ENCODE data around the gene SPECC1L.

Gene SPECC1L

GRCh38 chr22:24433001-24433827 is 162.6 kb downstream of the SPECC1L start:
- Mint-ChIP-seq H3K27ac (peak overlapping the region; percentile 97), H3K4me3 (peak overlapping the region; percentile 19), H3K9me3 (no peaks in the 10 kb centered on the region), H3K36me3 (peaks cover 4% of the 10 kb centered on the region), H3K4me1 (peaks cover 66% of the 10 kb centered on the region), H3K27me3 (no peaks in the 10 kb centered on the region)
- DNase-seq (ENCODE audit: low spot score in 2 of 2) (no peak), ATAC-seq (ENCODE audit: low read depth) (no peak)

GRCh38 chr22:24433828-24434470 is 163.3 kb downstream of the SPECC1L start:
- Mint-ChIP-seq H3K9me3 (no peaks in the 10 kb centered on the region), H3K27me3 (no peaks in the 10 kb centered on the region), H3K4me1 (peaks cover 59% of the 10 kb centered on the region), H3K36me3 (peaks cover 4% of the 10 kb centered on the region), H3K27ac (peak overlapping the region; percentile 97), H3K4me3 (peak overlapping the region; percentile 78)
- ATAC-seq (ENCODE audit: low read depth): peak; percentile 77
- peak; percentile 58 to 69 for DNase-seq (ENCODE audit: low spot score in 2 of 2)

GRCh38 chr22:24434471-24435322 is 164.1 kb downstream of the SPECC1L start:
- DNase-seq (ENCODE audit: low spot score in 2 of 2): peak; percentile 70 to 71

GRCh38 chr22:24435323-24435645 is 164.7 kb downstream of the SPECC1L start:
- Mint-ChIP-seq H3K4me3 (peak overlapping the region; percentile 78), H3K27ac (peak overlapping the region; percentile 97), H3K4me1 (peaks cover 53% of the 10 kb centered on the region), H3K9me3 (no peaks in the 10 kb centered on the region), H3K27me3 (no peaks in the 10 kb centered on the region), H3K36me3 (peaks cover 4% of the 10 kb centered on the region)
- ATAC-seq (ENCODE audit: low read depth): no peak
- no peak for DNase-seq (ENCODE audit: low spot score in 2 of 2)

More at GRCh38 chr22:24434471-24435322, 164.1 kb downstream of the SPECC1L start:
- Mint-ChIP-seq H3K4me3 (peak overlapping the region; percentile 78), H3K27me3 (no peaks in the 10 kb centered on the region), H3K4me1 (peaks cover 57% of the 10 kb centered on the region), H3K9me3 (no peaks in the 10 kb centered on the region), H3K36me3 (peaks cover 4% of the 10 kb centered on the region), H3K27ac (peak overlapping the region; percentile 97)
- peak; percentile 80 for ATAC-seq (ENCODE audit: low read depth)

GRCh38 chr22:24435861-24436371 is 165.3 kb downstream of the SPECC1L start:
- Mint-ChIP-seq H3K36me3 (peaks cover 6% of the 10 kb centered on the region), H3K4me3 (peak overlapping the region; percentile 32), H3K9me3 (no peaks in the 10 kb centered on the region), H3K27me3 (no peaks in the 10 kb centered on the region), H3K27ac (peak overlapping the region; percentile 97), H3K4me1 (peaks cover 55% of the 10 kb centered on the region)
- DNase-seq (ENCODE audit: low spot score in 2 of 2): no peak
- ATAC-seq (ENCODE audit: low read depth): no peak

- Mint-ChIP-seq H3K9me3 (no peaks in the 10 kb centered on the region), H3K4me1 (peaks cover 51% of the 10 kb centered on the region), H3K27me3 (no peaks in the 10 kb centered on the region), H3K27ac (peak overlapping the region; percentile 76), H3K36me3 (peaks cover 2% of the 10 kb centered on the region), H3K4me3 (peak overlapping the region; percentile 39)
- DNase-seq (ENCODE audit: low spot score in 2 of 2) (no peak), ATAC-seq (ENCODE audit: low read depth) (no peak)
These were observed 165.9 kb downstream of the SPECC1L start for GRCh38 chr22:24436553-24436952.

- Mint-ChIP-seq H3K27ac (peak overlapping the region; percentile 76), H3K4me1 (peaks cover 47% of the 10 kb centered on the region), H3K9me3 (no peaks in the 10 kb centered on the region), H3K36me3 (peaks cover 2% of the 10 kb centered on the region), H3K27me3 (no peaks in the 10 kb centered on the region), H3K4me3 (peak overlapping the region; percentile 39)
- ATAC-seq (ENCODE audit: low read depth) (no peak), DNase-seq (ENCODE audit: low spot score in 2 of 2) (no peak)
These were observed 166.5 kb downstream of the SPECC1L start for GRCh38 chr22:24437091-24437490.

- peak overlapping the region; percentile 76 for H3K27ac Mint-ChIP-seq
- no peaks in the 10 kb centered on the region for H3K27me3 Mint-ChIP-seq
These were observed 167.2 kb downstream of the SPECC1L start for GRCh38 chr22:24437741-24438328.

GRCh38 chr22:24440270-24440717 is 169.7 kb downstream of the SPECC1L start:
- H3K27ac Mint-ChIP-seq: no peak overlapping the region

More at GRCh38 chr22:24437741-24438328, 167.2 kb downstream of the SPECC1L start:
- Mint-ChIP-seq H3K9me3 (no peaks in the 10 kb centered on the region), H3K4me3 (peak overlapping the region; percentile 39), H3K36me3 (peaks cover 2% of the 10 kb centered on the region), H3K4me1 (peaks cover 39% of the 10 kb centered on the region)
- ATAC-seq (ENCODE audit: low read depth) (peak; percentile 43), DNase-seq (ENCODE audit: low spot score in 2 of 2) (peak; percentile 50 to 59)

GRCh38 chr22:24440718-24441405 is 170.2 kb downstream of the SPECC1L start:
- Mint-ChIP-seq H3K4me1 (peaks cover 20% of the 10 kb centered on the region), H3K36me3 (peaks cover 8% of the 10 kb centered on the region), H3K4me3 (no peak overlapping the region), H3K9me3 (no peaks in the 10 kb centered on the region), H3K27ac (no peak overlapping the region), H3K27me3 (no peaks in the 10 kb centered on the region)
- ATAC-seq (ENCODE audit: low read depth) (no peak), DNase-seq (ENCODE audit: low spot score in 2 of 2) (no peak)

More at GRCh38 chr22:24440270-24440717, 169.7 kb downstream of the SPECC1L start:
- Mint-ChIP-seq H3K27me3 (no peaks in the 10 kb centered on the region), H3K9me3 (no peaks in the 10 kb centered on the region), H3K4me3 (no peak overlapping the region), H3K4me1 (peaks cover 23% of the 10 kb centered on the region), H3K36me3 (peaks cover 8% of the 10 kb centered on the region)
- DNase-seq (ENCODE audit: low spot score in 2 of 2) (no peak), ATAC-seq (ENCODE audit: low read depth) (no peak)

- Mint-ChIP-seq H3K36me3 (peaks cover 8% of the 10 kb centered on the region), H3K4me1 (peaks cover 14% of the 10 kb centered on the region), H3K27me3 (no peaks in the 10 kb centered on the region), H3K27ac (no peak overlapping the region), H3K9me3 (no peaks in the 10 kb centered on the region), H3K4me3 (no peak overlapping the region)
- no peak for DNase-seq (ENCODE audit: low spot score in 2 of 2)
- ATAC-seq (ENCODE audit: low read depth): no peak
These were observed 171.0 kb downstream of the SPECC1L start for GRCh38 chr22:24441406-24442351.

- Mint-ChIP-seq H3K27ac (no peak overlapping the region), H3K36me3 (peaks cover 8% of the 10 kb centered on the region), H3K4me1 (peaks cover 13% of the 10 kb centered on the region), H3K4me3 (no peak overlapping the region), H3K27me3 (no peaks in the 10 kb centered on the region), H3K9me3 (no peaks in the 10 kb centered on the region)
- DNase-seq (ENCODE audit: low spot score in 2 of 2): no peak
- no peak for ATAC-seq (ENCODE audit: low read depth)
These were observed 171.7 kb downstream of the SPECC1L start for GRCh38 chr22:24442352-24442744.

Data from memory B cell (primary cell).